Rectal smooth muscle tissue (tissue), 1 donor: ENCODE results near the gene IQSEC1.

Source experiments
- H3K27ac ChIP-seq: one replicate; pipeline ENCODE4 v1.7.0; 2013; ENCODE audit warnings: low read depth, low read length, inconsistent platforms
- H3K27me3 ChIP-seq: one replicate; pipeline ENCODE4 v1.7.0; 2013; ENCODE audit warnings: low read length; ENCODE audit not compliant: control insufficient read depth, insufficient read depth
- H3K36me3 ChIP-seq: one replicate; pipeline ENCODE4 v1.7.0; 2013; ENCODE audit warnings: low read length; ENCODE audit not compliant: control insufficient read depth, insufficient read depth
- H3K4me1 ChIP-seq: one replicate; pipeline ENCODE4 v1.7.0; 2013; ENCODE audit warnings: low read length; ENCODE audit not compliant: control insufficient read depth, insufficient read depth
- H3K4me3 ChIP-seq: one replicate; pipeline ENCODE4 v1.7.0; 2013; ENCODE audit warnings: low read length
- H3K9ac ChIP-seq: one replicate; pipeline ENCODE4 v1.7.0; 2013; ENCODE audit warnings: low read length

Gene IQSEC1

DNA sequence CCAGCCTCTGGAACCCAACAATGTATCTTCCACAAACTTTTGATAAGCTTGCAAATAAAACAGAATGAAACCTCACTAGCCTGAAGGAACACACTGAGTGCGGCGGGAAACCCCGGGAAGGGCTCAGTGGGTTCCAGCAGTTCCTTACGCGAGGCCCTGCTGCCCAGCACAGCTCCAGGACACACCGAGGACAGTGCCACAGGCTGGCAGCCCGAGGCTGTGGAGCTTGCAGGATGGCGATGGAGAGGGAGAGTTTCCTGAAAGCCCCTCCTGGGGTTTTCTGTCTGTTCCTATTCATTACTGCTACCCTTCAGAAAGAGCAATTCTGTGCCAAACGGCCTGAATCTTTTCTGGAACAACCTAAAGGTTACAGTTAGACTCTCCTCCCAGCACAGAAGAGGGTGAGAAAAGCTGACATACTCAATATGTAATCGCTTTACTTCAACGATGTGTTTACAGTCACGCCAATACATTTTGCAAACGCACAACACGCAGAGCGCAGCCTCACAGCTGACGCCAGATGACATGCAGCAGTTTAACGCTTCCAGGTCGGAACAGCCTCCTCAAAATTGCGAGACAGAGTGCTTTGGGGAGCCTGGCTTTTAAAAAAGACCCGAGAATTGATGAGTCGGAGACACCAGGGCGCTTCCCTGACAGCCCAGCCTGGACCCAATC, 174.8 kb downstream of the IQSEC1 start:
- H3K36me3 ChIP-seq: peaks cover 8% of the 10 kb centered on the region
- no peak overlapping the region for H3K4me3 ChIP-seq
- peaks cover 7% of the 10 kb centered on the region for H3K4me1 ChIP-seq
- no peak overlapping the region for H3K9ac ChIP-seq
- H3K27ac ChIP-seq: no peak overlapping the region
- no peaks in the 10 kb centered on the region for H3K27me3 ChIP-seq

DNA sequence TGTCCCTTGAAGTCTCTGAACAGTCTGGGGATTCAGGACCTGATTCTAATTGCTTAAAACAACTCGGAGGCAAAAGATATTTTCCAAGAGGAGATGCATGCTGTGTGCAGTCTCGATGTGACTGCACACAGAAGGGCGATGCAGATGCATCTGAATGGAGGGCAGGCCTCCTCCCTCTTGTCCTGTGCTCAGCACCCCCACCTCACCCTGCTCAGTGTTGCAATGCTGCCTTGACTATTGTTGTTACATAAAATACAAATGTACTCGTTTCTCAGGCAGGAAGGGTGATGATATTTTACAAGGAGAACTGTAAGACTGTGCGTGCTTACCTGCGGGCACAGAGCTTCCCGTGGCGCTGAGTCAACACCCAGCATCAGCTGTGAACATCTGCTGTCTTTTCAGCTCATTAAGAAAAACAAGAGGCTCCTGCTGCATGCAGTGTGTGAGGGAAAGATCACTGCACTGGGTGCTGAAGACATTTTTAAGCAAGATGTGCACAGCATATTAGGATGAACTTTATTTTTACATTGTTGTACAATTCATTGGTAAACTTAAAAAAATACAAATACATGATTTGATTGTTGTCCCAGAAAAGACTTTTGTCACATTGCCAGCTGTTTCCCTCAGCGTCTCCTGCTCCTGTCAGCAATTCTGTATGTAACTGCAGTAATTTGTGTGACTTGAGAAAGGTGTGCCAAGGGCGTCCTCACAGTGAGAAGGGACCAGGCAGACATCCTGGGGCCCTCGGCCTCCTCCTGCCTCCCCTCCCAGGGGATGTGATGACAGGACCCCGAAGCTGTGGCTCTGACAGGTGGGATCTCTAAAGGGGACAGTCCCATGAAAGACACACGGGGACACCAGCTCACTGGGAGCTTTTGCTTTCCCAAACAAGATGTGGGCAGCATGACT, 175.6 kb downstream of the IQSEC1 start:
- H3K27ac ChIP-seq: no peak overlapping the region
- H3K4me3 ChIP-seq: no peak overlapping the region
- peaks cover 8% of the 10 kb centered on the region for H3K36me3 ChIP-seq
- H3K27me3 ChIP-seq: no peaks in the 10 kb centered on the region
- peaks cover 7% of the 10 kb centered on the region for H3K4me1 ChIP-seq
- no peak overlapping the region for H3K9ac ChIP-seq

DNA sequence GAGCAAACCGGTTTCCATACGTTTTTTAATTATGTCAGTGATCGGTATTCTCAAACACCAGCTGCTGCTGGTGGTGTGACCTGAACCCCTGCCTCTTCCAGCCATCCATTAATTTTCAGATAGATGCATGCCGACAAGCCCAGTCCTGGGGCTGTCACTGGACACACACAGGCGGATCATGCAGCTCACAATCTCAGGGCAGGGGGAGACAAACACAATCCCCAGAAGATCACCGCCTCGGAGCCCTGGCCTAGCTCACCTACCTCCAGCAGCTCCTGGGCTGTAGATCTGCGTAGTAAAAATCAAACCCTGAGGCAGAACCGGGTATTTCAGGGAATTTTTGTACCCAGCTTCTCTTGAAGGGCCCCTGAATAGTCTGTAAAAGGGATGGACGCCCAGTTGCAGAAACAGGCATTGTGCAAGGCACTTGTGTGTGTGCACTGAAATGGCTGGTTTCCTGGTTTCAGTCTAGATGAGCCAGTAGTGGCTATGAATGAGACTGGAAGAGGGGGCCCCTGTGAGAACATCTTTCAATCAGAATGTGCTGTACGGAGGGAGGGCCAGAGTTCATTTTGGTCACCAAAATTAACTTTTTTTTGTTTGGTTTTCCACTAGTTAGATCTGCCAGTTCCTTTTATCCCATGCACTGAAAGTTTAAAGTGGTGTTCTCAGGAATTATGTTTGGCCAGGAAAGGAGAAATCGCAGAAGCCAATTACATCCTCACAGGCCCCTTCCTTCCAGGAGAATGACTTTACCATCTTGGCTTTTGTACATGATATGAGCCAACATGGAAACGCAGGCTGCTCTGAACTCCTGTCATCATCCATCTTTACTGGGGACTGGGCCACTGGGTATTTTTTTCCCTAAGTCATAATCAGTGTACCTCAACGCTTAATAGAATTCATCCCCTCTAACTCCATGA, 176.9 kb downstream of the IQSEC1 start:
- Histone ChIP-seq H3K36me3 (peaks cover 8% of the 10 kb centered on the region), H3K27me3 (no peaks in the 10 kb centered on the region), H3K4me1 (peaks cover 7% of the 10 kb centered on the region), H3K4me3 (no peak overlapping the region), H3K9ac (no peak overlapping the region), H3K27ac (no peak overlapping the region)

DNA sequence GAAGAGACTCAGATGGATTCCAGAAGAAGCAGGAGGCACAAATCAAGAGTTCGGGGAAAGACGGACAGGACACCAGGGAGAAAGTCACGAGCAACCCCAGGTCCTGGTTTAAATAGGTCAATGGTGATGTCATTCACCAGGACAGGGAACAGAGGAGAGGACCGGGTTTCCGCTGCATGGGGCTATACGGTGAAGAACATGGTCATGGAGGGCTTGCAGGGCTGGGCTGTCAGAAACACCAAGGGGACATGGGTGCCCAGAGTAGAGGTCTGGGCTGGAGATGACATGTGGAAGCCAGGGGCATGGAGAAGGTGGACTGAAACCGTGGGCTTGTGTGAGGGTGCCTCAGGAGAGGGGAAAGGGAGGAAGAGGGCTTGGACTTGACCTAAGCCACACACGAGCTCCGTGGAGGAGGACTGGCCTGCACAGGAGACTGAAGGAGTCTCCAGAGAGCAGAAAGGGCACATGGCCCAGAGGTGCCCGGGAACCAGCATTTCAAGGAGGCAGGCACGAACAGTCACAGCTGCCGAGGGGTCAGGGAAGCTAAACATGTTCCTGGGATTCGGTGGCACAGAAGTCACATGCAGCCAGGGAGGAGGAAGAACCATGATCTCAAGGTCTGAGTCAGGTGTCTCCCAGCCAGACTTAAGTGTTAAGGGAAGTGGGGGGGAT, 177.7 kb downstream of the IQSEC1 start:
- no peaks in the 10 kb centered on the region for H3K27me3 ChIP-seq
- H3K4me1 ChIP-seq: peaks cover 7% of the 10 kb centered on the region
- H3K36me3 ChIP-seq: peaks cover 7% of the 10 kb centered on the region
- no peak overlapping the region for H3K27ac ChIP-seq
- no peak overlapping the region for H3K4me3 ChIP-seq
- no peak overlapping the region for H3K9ac ChIP-seq

DNA sequence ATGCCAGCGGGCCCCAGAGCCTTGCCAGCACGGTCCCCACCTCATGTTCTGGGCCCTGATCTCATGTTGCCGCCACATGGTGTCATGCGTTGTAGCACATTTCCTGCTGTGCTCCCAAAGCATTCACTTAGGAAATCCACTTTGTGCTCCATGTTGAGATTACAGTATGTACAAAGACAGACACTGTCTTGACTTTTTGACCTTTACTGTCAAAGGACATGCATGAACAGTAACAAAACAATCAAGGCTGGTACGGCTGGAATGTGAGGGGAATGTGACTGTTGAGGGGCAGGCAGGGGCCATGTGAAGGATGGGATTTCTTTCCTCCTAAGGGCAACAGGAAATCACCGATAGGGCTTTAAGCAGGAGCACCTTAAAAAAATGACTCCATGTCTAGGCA, 178.6 kb downstream of the IQSEC1 start:
- Histone ChIP-seq H3K27me3 (no peaks in the 10 kb centered on the region), H3K4me3 (no peak overlapping the region), H3K9ac (no peak overlapping the region), H3K27ac (no peak overlapping the region), H3K36me3 (peaks cover 2% of the 10 kb centered on the region), H3K4me1 (peaks cover 7% of the 10 kb centered on the region)

DNA sequence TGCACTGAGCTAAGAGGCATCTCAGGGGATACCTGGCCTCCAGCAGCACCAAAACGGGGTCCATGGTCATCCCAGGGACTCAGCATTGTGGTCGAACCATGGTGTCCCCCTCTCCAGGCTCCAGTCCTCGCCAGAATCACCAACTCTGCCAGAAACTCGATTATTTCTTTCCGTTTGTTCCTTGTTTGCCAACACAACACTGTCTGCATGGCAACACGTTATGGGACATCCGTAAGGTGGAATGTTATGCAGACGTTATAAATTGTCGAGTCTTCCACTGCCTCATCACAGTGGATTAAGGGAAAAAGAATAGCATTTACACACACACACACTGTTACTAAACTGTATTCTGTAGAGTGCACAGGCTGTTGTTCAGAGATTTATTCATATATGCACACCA, 179.4 kb downstream of the IQSEC1 start:
- no peak overlapping the region for H3K27ac ChIP-seq
- no peaks in the 10 kb centered on the region for H3K27me3 ChIP-seq
- H3K9ac ChIP-seq: no peak overlapping the region
- peaks cover 7% of the 10 kb centered on the region for H3K4me1 ChIP-seq
- no peaks in the 10 kb centered on the region for H3K36me3 ChIP-seq
- no peak overlapping the region for H3K4me3 ChIP-seq

DNA sequence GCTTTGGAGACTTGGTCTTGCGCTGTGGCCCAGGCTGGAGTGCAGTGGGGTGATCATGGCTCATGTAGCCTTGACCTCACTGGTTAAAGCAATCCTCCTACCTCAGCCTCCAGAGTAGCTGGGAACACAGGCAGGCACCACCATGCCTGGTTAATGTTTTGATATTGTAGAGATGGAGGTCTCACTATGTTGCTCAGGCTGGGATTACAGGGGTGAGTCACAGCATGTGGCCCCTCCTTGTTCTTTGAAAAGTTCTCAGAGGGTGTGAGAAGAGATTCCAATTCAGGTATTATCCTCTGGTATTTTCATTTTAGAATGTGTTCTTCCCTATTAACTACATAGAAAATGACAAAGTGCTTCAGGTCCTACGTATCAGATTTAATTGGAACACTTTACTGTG, 180.0 kb downstream of the IQSEC1 start:
- H3K27me3 ChIP-seq: no peaks in the 10 kb centered on the region
- no peaks in the 10 kb centered on the region for H3K36me3 ChIP-seq
- H3K27ac ChIP-seq: no peak overlapping the region
- H3K4me3 ChIP-seq: no peak overlapping the region
- H3K9ac ChIP-seq: no peak overlapping the region
- H3K4me1 ChIP-seq: peaks cover 7% of the 10 kb centered on the region

DNA sequence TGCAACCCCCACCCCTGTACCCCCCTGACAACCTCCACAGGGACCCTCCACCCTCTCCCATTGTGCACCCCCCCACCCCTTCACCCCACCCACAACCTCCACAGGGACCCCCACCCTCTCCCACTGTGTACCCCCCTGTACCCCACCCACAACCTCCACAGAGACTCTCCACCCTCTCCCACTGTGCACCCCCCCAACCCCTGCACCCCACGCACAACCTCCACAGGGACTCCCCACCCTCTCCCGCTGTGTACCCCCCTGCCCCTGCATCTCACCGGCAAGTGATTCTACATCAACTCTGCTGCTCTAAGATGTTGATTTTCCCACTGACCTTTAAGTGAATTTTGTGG, 180.4 kb downstream of the IQSEC1 start:
- Histone ChIP-seq H3K27me3 (no peaks in the 10 kb centered on the region), H3K36me3 (no peaks in the 10 kb centered on the region), H3K4me3 (no peak overlapping the region), H3K27ac (no peak overlapping the region), H3K4me1 (peaks cover 7% of the 10 kb centered on the region), H3K9ac (no peak overlapping the region)

DNA sequence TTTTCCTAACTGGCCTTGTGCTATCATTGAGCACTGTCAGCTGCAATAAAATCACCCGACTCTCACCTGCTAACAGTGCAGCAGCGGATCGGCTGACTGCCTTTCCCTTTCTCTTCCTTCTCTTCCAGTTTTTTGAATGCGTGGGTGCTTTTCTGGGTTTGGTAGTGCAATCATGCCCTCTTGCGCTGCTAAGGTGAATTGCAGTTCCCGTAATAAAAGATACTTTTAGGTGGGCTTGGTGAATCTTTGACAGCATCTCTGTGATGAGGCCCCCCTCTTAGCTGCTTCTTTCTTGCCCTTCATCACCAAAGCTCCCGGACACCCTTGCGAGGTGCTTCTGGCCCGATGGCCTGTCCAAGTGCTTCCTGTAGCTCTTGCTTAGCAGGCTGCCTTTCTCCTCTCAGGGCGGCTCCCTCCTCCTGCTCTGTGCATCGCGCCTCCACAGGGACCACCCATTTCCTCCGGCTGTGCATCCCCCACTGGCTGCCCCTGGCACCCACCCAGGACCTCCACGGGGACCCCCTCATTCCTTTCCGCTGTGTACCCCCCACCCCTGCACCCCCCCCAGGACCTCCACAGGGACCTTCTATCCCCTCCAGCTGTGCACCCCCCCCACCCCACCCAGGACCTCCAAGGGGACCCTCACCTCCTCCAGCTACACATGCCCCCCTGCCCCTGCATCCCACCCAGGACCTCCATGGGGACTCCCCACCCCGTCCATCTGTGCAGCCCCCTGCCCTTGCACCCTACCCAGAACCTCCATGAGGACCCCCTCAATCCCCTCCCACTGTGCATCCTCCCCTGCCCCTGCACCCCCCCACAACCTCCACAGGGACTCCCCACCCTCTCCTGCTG, 181.0 kb downstream of the IQSEC1 start:
- peak overlapping the region; percentile 12 for H3K4me3 ChIP-seq
- H3K36me3 ChIP-seq: no peaks in the 10 kb centered on the region
- no peak overlapping the region for H3K9ac ChIP-seq
- H3K27me3 ChIP-seq: no peaks in the 10 kb centered on the region
- no peak overlapping the region for H3K27ac ChIP-seq
- peaks cover 7% of the 10 kb centered on the region for H3K4me1 ChIP-seq

DNA sequence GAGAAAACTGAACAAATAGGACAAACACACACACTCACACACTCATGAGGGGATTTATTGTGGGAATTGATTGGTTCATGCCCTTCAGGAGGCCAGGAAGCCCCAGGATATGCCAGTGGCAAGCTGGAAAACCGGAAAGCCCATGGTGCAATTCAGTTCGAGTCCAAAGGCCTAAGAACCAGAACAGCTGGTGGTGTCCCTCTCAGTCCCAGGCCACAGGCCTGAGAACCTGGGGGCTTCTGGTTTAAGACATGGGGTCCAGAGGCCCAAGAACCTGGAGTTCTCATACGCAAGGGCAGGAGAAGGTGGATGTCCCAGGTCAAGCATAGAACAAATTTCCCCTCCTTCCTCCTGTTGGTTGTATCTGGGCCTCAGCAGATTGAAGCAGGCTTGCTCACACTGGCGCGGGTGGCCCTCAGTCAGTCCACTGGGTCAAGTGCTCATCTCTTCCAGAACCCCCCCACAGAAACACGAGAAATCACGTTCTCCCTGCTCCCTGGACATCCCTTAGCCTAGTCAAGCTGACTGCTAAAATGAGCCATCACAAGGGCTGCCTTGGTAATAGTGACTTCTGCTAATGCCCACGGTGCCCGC, 181.7 kb downstream of the IQSEC1 start:
- H3K27ac ChIP-seq: no peak overlapping the region
- H3K9ac ChIP-seq: no peak overlapping the region
- peak overlapping the region; percentile 12 for H3K4me3 ChIP-seq
- H3K36me3 ChIP-seq: no peaks in the 10 kb centered on the region
- peaks cover 7% of the 10 kb centered on the region for H3K4me1 ChIP-seq
- no peaks in the 10 kb centered on the region for H3K27me3 ChIP-seq
